K562 (cell line): ENCODE data around the gene TBC1D1. TPM values are rescaled to one million over a fixed set of nuclear protein-coding genes. Genes with fewer than 3 reads are reported as not detected.

Source experiments
- ATAC-seq: fragments of 200-7000 bp; cut with Tn5 transposase; 3 replicates; pipeline ENCODE4 v1.9.1; 2020; ENCODE audit warnings: moderate library complexity
- BruUV-seq: library from RNA; stranded (reverse); fragments of 400-500 nt; replicated peaks from 2 replicates; lab custom pipeline; 2021; lab: Mats Ljungman, UMichigan
- CTCF ChIA-PET: fragments of 300-600 bp; formaldehyde crosslinking; extraction: SDS; loops from one replicate; lab custom pipeline; 2021; ENCODE audit warnings: low intra/inter-chr PET ratio; lab: Yijun Ruan, JAX
- POLR2A ChIA-PET: fragments of 300-600, 350-650 bp; sonication (Branson Sonifier 250); formaldehyde crosslinking; extraction: SDS; loops from one replicate; lab custom pipeline; 2021; ENCODE audit warnings: antibody characterized with exemption, inconsistent platforms; lab: Yijun Ruan, JAX
- DNase-seq, 4 experiments: peaks; one replicate each; pipeline versions ENCODE4 v3.0.0 to v3.0.0-alpha.2; 2011 to 2018; ENCODE audit warnings: low spot score in 3 of 4, mixed read lengths in 3 of 4; ENCODE audit errors: extremely low read depth in 1 of 4
- FAIRE-seq: peaks from 2 replicates; lab custom pipeline; 2011; peaks lifted over from hg19 to GRCh38; lab: Jason Lieb, UNC
- H2AFZ ChIP-seq: 2 replicates; pipeline ENCODE4 v1.6.0; 2011; ENCODE audit warnings: low read depth, low read length, control low read depth, inconsistent platforms
- H3K27ac ChIP-seq: fragments of 200-600 bp; 3 replicates; pipeline ENCODE4 v1.8.0; 2011; ENCODE audit warnings: low read depth, mild to moderate bottlenecking, control low read depth, inconsistent platforms, low read length, moderate library complexity, mixed read lengths; ENCODE audit errors: extremely low read depth
- H3K27me3 ChIP-seq, 2 experiments: fragments of 300-600 bp in 1 of 2; 2 replicates in 1 of 2; 3 replicates in 1 of 2; pipeline versions ENCODE4 v1.6.0 to v1.8.0; 2011; ENCODE audit warnings: inconsistent platforms in 2 of 2, low read length in 2 of 2, mild to moderate bottlenecking in 1 of 2, mixed read lengths in 1 of 2, moderate library complexity in 1 of 2; ENCODE audit not compliant: control insufficient read depth in 2 of 2, insufficient read depth in 2 of 2
- H3K36me3 ChIP-seq: fragments of 300-600 bp; 3 replicates; pipeline ENCODE4 v1.8.0; 2011; ENCODE audit warnings: mild to moderate bottlenecking, low read length, inconsistent platforms; ENCODE audit not compliant: control insufficient read depth, insufficient read depth
- H3K4me1 ChIP-seq, 2 experiments: fragments of 200-600 bp in 1 of 2; replicated peaks in 1 of 2; 2 replicates in 1 of 2; 3 replicates in 1 of 2; pipeline versions ENCODE4 v1.5.1 to v1.8.0; 2011; ENCODE audit warnings: inconsistent platforms in 2 of 2, low read length in 2 of 2, mild to moderate bottlenecking in 1 of 2, mixed read lengths in 1 of 2, moderate library complexity in 1 of 2; ENCODE audit not compliant: control insufficient read depth in 2 of 2, insufficient read depth in 2 of 2
- H3K4me2 ChIP-seq: 2 replicates; pipeline ENCODE4 v1.6.1; 2011; ENCODE audit warnings: low read length, control low read depth, inconsistent platforms, mixed read lengths; ENCODE audit not compliant: insufficient read depth
- H3K4me3 ChIP-seq: fragments of 200-600 bp; sonication (generic), shearing (Covaris generic); 2 replicates; pipeline ENCODE4 v1.5.1; 2016; ENCODE audit warnings: control low read depth, inconsistent platforms
- H3K79me2 ChIP-seq: fragments of 200-600 bp; 3 replicates; pipeline ENCODE4 v1.8.0; 2011; ENCODE audit warnings: low read length, inconsistent platforms; ENCODE audit not compliant: control insufficient read depth, insufficient read depth
- H3K9ac ChIP-seq, 2 experiments: 2 replicates each; pipeline versions ENCODE4 v1.6.0 to v1.6.1; 2011; ENCODE audit warnings: low read depth in 2 of 2, low read length in 2 of 2, control low read depth in 1 of 2, inconsistent platforms in 1 of 2, mild to moderate bottlenecking in 1 of 2, mixed read lengths in 1 of 2; ENCODE audit not compliant: insufficient read depth in 1 of 2
- H3K9me1 ChIP-seq: one replicate; pipeline ENCODE4 v1.6.0; 2011; ENCODE audit warnings: inconsistent platforms, mild to moderate bottlenecking, low read length, moderate library complexity; ENCODE audit not compliant: control insufficient read depth, insufficient read depth
- H3K9me3 ChIP-seq: replicated peaks from 2 replicates; pipeline ENCODE4 v1.5.1; 2011; ENCODE audit warnings: low read depth, low read length, inconsistent platforms; ENCODE audit not compliant: control insufficient read depth, insufficient read depth
- H4K20me1 ChIP-seq: replicated peaks from 2 replicates; pipeline ENCODE4 v1.6.1; 2011; ENCODE audit warnings: low read length, inconsistent platforms, mixed read lengths; ENCODE audit not compliant: control insufficient read depth, insufficient read depth
- CCAR2 ChIP-seq: fragments of 200-400 bp; formaldehyde crosslinking; IDR thresholded peaks from 2 replicates; pipeline ENCODE4 v1.6.1; 2017; ENCODE audit warnings: mild to moderate bottlenecking, low read depth, low read length
- GABPB2 ChIP-seq: fragments of 250-450 bp; sonication (Bioruptor Pico); conservative IDR thresholded peaks from 2 replicates; pipeline ENCODE4 v1.5.1; 2021; ENCODE audit warnings: mild to moderate bottlenecking
- KHSRP ChIP-seq: fragments of 450-650 bp; IDR thresholded peaks from 2 replicates; pipeline ENCODE4 v1.6.1; 2017
- NBN ChIP-seq: fragments of 450-650 bp; IDR thresholded peaks from 2 replicates; pipeline ENCODE4 v1.6.1; 2016; ENCODE audit warnings: low read depth, mild to moderate bottlenecking
- RBFOX2 ChIP-seq: fragments of 200-400 bp; formaldehyde crosslinking; IDR thresholded peaks from 2 replicates; pipeline ENCODE4 v1.6.1; 2017; ENCODE audit warnings: low read depth, mild to moderate bottlenecking, low read length, moderate library complexity
- XRCC4 ChIP-seq: IDR thresholded peaks from one replicate; pipeline ENCODE4 v1.6.1; 2011; ENCODE audit not compliant: insufficient read depth, insufficient read length; ENCODE audit errors: extremely low read depth
- ZNF316 ChIP-seq: fragments of 450-650 bp; IDR thresholded peaks from 2 replicates; pipeline ENCODE4 v1.6.1; 2016
- ZNF444 ChIP-seq: fragments of 250-450 bp; sonication (Bioruptor Pico); IDR thresholded peaks from 2 replicates; pipeline ENCODE4 v1.4.0; 2020; ENCODE audit warnings: mild to moderate bottlenecking, moderate library complexity
- ZNF57 ChIP-seq: fragments of 450-650 bp; formaldehyde crosslinking; IDR thresholded peaks from 2 replicates; pipeline ENCODE4 v1.4.0; 2020; ENCODE audit warnings: mild to moderate bottlenecking, moderate library complexity
- WGBS: fragments of 100-300 bp; shearing (Covaris generic); methylation state at CpG from one replicate; pipeline ENCODE4 v1.1.6; 2016; ENCODE audit warnings: low coverage, mixed read lengths; ENCODE audit not compliant: insufficient coverage; ENCODE audit errors: missing lambda C conversion rate; 5-methylcytosine and 5-hydroxymethylcytosine counted together
- in situ Hi-C: fragments of 300-500 bp; cut with MboI; formaldehyde crosslinking; loops from 4 replicates; pipeline ENCODE4 v1.15.0; 2018; ENCODE audit warnings: inconsistent platforms, mixed read lengths
- intact Hi-C: fragments of 100-400 bp; cut with micrococcal nuclease; formaldehyde crosslinking; loops from 2 replicates; pipeline ENCODE4 v1.14.2; 2022
- polyA plus RNA-seq, 8 experiments: library from polyadenylated mRNA; depleted of rRNA in 4 of 8; stranded (reverse) in 5 of 8; unstranded in 3 of 8; fragments of >200 nt; fragmentation: Nextera tagmentation in 2 of 8; fragmentation: Illumina TruSeq in 1 of 8; extraction: Ambion mirVana in 2 of 8; extraction: Trizol in 1 of 8; gene quantifications; 2 replicates each; pipeline versions ENCODE4 v1.2.1 to v1.2.3, GENCODE V29; 2011 to 2014; ENCODE audit warnings: inconsistent platforms in 1 of 8, missing spikeins in 1 of 8
- total RNA-seq, 7 experiments: library from RNA; depleted of rRNA in 6 of 7; stranded (reverse); fragments of >200 nt in 6 of 7; fragmentation: Illumina TruSeq in 2 of 7; extraction: Trizol in 2 of 7; gene quantifications; 2 replicates each; pipeline versions ENCODE4 v1.2.1 to v1.2.3, GENCODE V29; 2011 to 2021; ENCODE audit warnings: low replicate concordance in 1 of 7
- TF ChIP-seq, protein P1 (sequence below): fragments of 450-650 bp; IDR thresholded peaks from 2 replicates; pipeline ENCODE4 v1.6.1; 2017; ENCODE audit warnings: antibody characterized with exemption, mild to moderate bottlenecking
- TF ChIP-seq, protein P2 (sequence below): fragments of 450-650 bp; IDR thresholded peaks from 2 replicates; pipeline ENCODE4 v1.6.1; 2016

TBC1D1 gene
- total and polyA plus RNA-seq, 9 of the 15 experiments (the other 6 are each of a cell fraction or from before 2014, with no cell fraction given), result 0.59 to 14.2 (median 8.8) TPM

- peaks cover 12 to 19% of the 10 kb centered on the region in 2 experiments; a peak in 4 of 5 replicates for H3K27me3 ChIP-seq
- ATAC-seq (no peak), DNase-seq (no peak), FAIRE-seq (no peak)
- intact Hi-C loops (no loop called here), in situ Hi-C loops (no loop called here)
- H3K79me2 ChIP-seq, result no peaks in the 10 kb centered on the region
- H3K36me3 ChIP-seq, result no peaks in the 10 kb centered on the region
- ChIA-PET POLR2A (interaction anchor here (0.6 to 1.4 kb wide), 3 partner anchors 9 to 64 kb away, joined by 3 to 5 read pairs (median 4); no protein-coding TSS in a partner anchor), CTCF (no interaction called here)
- no peak overlapping the region for H3K4me3 ChIP-seq
- H3K4me2 ChIP-seq, result no peak overlapping the region
- TF ChIP-seq ZNF444 (CRISPR knock-in tag), result no peak
- no TSS peak for BruUV-seq
- no peaks in the 10 kb centered on the region for H3K9me3 ChIP-seq
- H3K27ac ChIP-seq, result no peak overlapping the region
- no peak overlapping the region for H2AFZ ChIP-seq
- H3K4me1 ChIP-seq, result peaks cover 0 to 11% of the 10 kb centered on the region in 2 experiments; a peak in 4 of 5 replicates
- H3K9ac ChIP-seq, result no peak overlapping the region
- H3K9me1 ChIP-seq, result no peaks in the 10 kb centered on the region
- 4% methylated on average over 4 of the region's 4 CpGs for WGBS
- H4K20me1 ChIP-seq, result no peaks in the 10 kb centered on the region
Observed at GRCh38 chr4:38085751-38086150, 194.9 kb downstream of the TBC1D1 start.

GRCh38 chr4:38086151-38086848, 195.4 kb downstream of the TBC1D1 start:
- Histone ChIP-seq H4K20me1 (no peaks in the 10 kb centered on the region), H2AFZ (no peak overlapping the region), H3K79me2 (no peaks in the 10 kb centered on the region), H3K4me1 (peaks cover 0 to 11% of the 10 kb centered on the region in 2 experiments; a peak in 4 of 5 replicates), H3K9ac (no peak overlapping the region), H3K9me1 (no peaks in the 10 kb centered on the region), H3K36me3 (no peaks in the 10 kb centered on the region), H3K4me2 (no peak overlapping the region), H3K4me3 (no peak overlapping the region), H3K27me3 (peaks cover 12 to 19% of the 10 kb centered on the region in 2 experiments; a peak in 4 of 5 replicates), H3K27ac (no peak overlapping the region), H3K9me3 (no peaks in the 10 kb centered on the region)
- ATAC-seq, result no peak
- ChIA-PET POLR2A (interaction anchor here (0.5 to 1.4 kb wide), 7 partner anchors 9 to 1884 kb away, joined by 3 to 5 read pairs (median 3); no protein-coding TSS in a partner anchor), CTCF (no interaction called here)
- WGBS, result 10% methylated on average over 9 of the region's 9 CpGs
- FAIRE-seq, result no peak
- no TSS peak for BruUV-seq
- intact Hi-C loops (no loop called here), in situ Hi-C loops (no loop called here)
- TF ChIP-seq NBN, result no peak
- TF ChIP-seq KHSRP, result no peak
- TF ChIP-seq ZNF316, result no peak
- no peak for TF ChIP-seq GABPB2 (CRISPR knock-in tag)
- TF ChIP-seq, protein P1, sequence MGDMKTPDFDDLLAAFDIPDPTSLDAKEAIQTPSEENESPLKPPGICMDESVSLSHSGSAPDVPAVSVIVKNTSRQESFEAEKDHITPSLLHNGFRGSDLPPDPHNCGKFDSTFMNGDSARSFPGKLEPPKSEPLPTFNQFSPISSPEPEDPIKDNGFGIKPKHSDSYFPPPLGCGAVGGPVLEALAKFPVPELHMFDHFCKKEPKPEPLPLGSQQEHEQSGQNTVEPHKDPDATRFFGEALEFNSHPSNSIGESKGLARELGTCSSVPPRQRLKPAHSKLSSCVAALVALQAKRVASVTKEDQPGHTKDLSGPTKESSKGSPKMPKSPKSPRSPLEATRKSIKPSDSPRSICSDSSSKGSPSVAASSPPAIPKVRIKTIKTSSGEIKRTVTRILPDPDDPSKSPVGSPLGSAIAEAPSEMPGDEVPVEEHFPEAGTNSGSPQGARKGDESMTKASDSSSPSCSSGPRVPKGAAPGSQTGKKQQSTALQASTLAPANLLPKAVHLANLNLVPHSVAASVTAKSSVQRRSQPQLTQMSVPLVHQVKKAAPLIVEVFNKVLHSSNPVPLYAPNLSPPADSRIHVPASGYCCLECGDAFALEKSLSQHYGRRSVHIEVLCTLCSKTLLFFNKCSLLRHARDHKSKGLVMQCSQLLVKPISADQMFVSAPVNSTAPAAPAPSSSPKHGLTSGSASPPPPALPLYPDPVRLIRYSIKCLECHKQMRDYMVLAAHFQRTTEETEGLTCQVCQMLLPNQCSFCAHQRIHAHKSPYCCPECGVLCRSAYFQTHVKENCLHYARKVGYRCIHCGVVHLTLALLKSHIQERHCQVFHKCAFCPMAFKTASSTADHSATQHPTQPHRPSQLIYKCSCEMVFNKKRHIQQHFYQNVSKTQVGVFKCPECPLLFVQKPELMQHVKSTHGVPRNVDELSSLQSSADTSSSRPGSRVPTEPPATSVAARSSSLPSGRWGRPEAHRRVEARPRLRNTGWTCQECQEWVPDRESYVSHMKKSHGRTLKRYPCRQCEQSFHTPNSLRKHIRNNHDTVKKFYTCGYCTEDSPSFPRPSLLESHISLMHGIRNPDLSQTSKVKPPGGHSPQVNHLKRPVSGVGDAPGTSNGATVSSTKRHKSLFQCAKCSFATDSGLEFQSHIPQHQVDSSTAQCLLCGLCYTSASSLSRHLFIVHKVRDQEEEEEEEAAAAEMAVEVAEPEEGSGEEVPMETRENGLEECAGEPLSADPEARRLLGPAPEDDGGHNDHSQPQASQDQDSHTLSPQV, result no peak
- TF ChIP-seq CCAR2, result no peak
- TF ChIP-seq RBFOX2, result no peak
- no peak for TF ChIP-seq XRCC4
- TF ChIP-seq, protein P2, sequence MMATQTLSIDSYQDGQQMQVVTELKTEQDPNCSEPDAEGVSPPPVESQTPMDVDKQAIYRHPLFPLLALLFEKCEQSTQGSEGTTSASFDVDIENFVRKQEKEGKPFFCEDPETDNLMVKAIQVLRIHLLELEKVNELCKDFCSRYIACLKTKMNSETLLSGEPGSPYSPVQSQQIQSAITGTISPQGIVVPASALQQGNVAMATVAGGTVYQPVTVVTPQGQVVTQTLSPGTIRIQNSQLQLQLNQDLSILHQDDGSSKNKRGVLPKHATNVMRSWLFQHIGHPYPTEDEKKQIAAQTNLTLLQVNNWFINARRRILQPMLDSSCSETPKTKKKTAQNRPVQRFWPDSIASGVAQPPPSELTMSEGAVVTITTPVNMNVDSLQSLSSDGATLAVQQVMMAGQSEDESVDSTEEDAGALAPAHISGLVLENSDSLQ, result no peak
- no peak for TF ChIP-seq ZNF57
- no peak for DNase-seq
